SU-DHL-6 (cell line): ENCODE measurements around the gene CCDC9.

Experiments
- H2AFZ ChIP-seq: fragments of 200-600 bp; sonication (generic); 2 replicates; pipeline ENCODE4 v1.6.1; 2014; ENCODE audit warnings: low read depth, mild to moderate bottlenecking, moderate library complexity, mixed read lengths, antibody characterized with exemption, low read length; ENCODE audit not compliant: severe bottlenecking
- H3F3A ChIP-seq: fragments of 200-600 bp; shearing (Covaris generic); 2 replicates; pipeline ENCODE4 v1.6.0; 2016; ENCODE audit warnings: antibody characterized with exemption, mild to moderate bottlenecking; ENCODE audit not compliant: insufficient read depth
- H3K27ac ChIP-seq: fragments of 200-600 bp; sonication (generic); 2 replicates; pipeline ENCODE4 v1.5.1; 2016; ENCODE audit warnings: low read depth, mild to moderate bottlenecking, low read length, moderate library complexity, mixed read lengths
- H3K27me3 ChIP-seq: fragments of 200-600 bp; sonication (generic), shearing (Covaris generic); 2 replicates; pipeline ENCODE4 v1.6.0; 2014; ENCODE audit warnings: mild to moderate bottlenecking, low read length
- H3K36me3 ChIP-seq: fragments of 200-600 bp; sonication (generic); 2 replicates; pipeline ENCODE4 v1.6.1; 2014; ENCODE audit warnings: mild to moderate bottlenecking, low read length, mixed read lengths
- H3K4me2 ChIP-seq: fragments of 300-600, 200-600 bp; shearing (Covaris generic), sonication (generic); 2 replicates; pipeline ENCODE4 v1.6.0; 2014; ENCODE audit warnings: low read length, low read depth, mild to moderate bottlenecking; ENCODE audit not compliant: poor library complexity, severe bottlenecking
- H3K4me3 ChIP-seq: fragments of 200-600 bp; sonication (generic); 2 replicates; pipeline ENCODE4 v1.5.1; 2014; ENCODE audit warnings: antibody characterized with exemption, low read length, mild to moderate bottlenecking, mixed read lengths; ENCODE audit not compliant: insufficient read depth, poor library complexity, severe bottlenecking
- H3K79me2 ChIP-seq: fragments of 200-600 bp; sonication (generic); 2 replicates; pipeline ENCODE4 v1.6.1; 2014; ENCODE audit warnings: mild to moderate bottlenecking, low read length, moderate library complexity; ENCODE audit not compliant: insufficient read depth
- H3K9ac ChIP-seq: fragments of 200-600 bp; sonication (generic); 2 replicates; pipeline ENCODE4 v1.7.0; 2014; ENCODE audit warnings: mild to moderate bottlenecking, low read length
- H3K9me2 ChIP-seq: fragments of 200-600 bp; sonication (generic); replicated peaks from 2 replicates; pipeline ENCODE4 v1.6.1; 2014; ENCODE audit warnings: low read length; ENCODE audit not compliant: insufficient read depth
- H3K9me3 ChIP-seq: fragments of 200-600 bp; sonication (generic); 2 replicates; pipeline ENCODE4 v1.6.1; 2014; ENCODE audit warnings: low read length, mixed read lengths; ENCODE audit not compliant: insufficient read depth
- H4K20me1 ChIP-seq: fragments of 200-600 bp; sonication (generic); 2 replicates; pipeline ENCODE4 v1.6.1; 2014; ENCODE audit warnings: low read depth, mild to moderate bottlenecking, antibody characterized with exemption, low read length, moderate library complexity, mixed read lengths
- CTCF ChIP-seq: fragments of 200-600 bp; sonication (generic); IDR thresholded peaks from one replicate; pipeline ENCODE4 v1.5.1; 2017; ENCODE audit warnings: antibody characterized with exemption, mild to moderate bottlenecking, low read length, moderate library complexity; ENCODE audit not compliant: insufficient read depth, poor library complexity, severe bottlenecking
- EZH2phosphoT487 ChIP-seq: fragments of 200-600 bp; sonication (generic), shearing (Covaris generic); conservative IDR thresholded peaks from 2 replicates; pipeline ENCODE4 v1.6.1; 2018; ENCODE audit warnings: mild to moderate bottlenecking, antibody characterized with exemption, low read length, moderate library complexity, mixed read lengths

The CCDC9 gene

GRCh38 chr19:47315125-47315821, 58.9 kb downstream of the CCDC9 start:
- Histone ChIP-seq H4K20me1 (no peaks in the 10 kb centered on the region), H3K9ac (no peak overlapping the region), H3K36me3 (no peaks in the 10 kb centered on the region), H3K4me2 (no peak overlapping the region), H2AFZ (no peak overlapping the region), H3K9me3 (no peaks in the 10 kb centered on the region), H3K4me3 (no peak overlapping the region), H3K9me2 (no peaks in the 10 kb centered on the region), H3F3A (no peaks in the 10 kb centered on the region), H3K27ac (no peak overlapping the region), H3K79me2 (no peaks in the 10 kb centered on the region), H3K27me3 (no peaks in the 10 kb centered on the region)
- TF ChIP-seq EZH2phosphoT487 (no peak), CTCF (no peak)

DNA sequence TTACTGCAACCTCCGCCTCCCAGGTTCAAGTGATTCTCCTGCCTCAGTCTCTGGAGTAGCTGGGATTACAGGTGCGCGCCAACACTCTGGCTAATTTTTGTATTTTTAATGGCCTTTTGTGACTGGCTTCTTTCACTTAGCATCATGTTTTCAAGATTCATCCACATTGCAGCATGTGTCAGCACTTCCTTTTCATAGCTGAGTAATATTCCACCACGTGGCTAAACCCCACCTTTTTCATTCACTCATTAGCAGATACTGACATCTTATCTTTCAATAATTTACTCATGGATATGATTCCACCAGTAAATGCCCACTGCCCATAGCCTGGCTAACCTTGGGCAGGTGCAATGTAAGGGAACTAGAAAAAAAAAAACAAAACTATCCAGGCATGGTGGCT, 60.2 kb downstream of the CCDC9 start:
- H3K79me2 ChIP-seq, result no peaks in the 10 kb centered on the region
- H3K9me3 ChIP-seq, result no peaks in the 10 kb centered on the region
- TF ChIP-seq EZH2phosphoT487 (no peak), CTCF (no peak)
- no peak overlapping the region for H3K4me2 ChIP-seq
- H3K9ac ChIP-seq, result no peak overlapping the region
- H3F3A ChIP-seq, result no peaks in the 10 kb centered on the region
- no peak overlapping the region for H2AFZ ChIP-seq
- no peaks in the 10 kb centered on the region for H3K27me3 ChIP-seq
- no peaks in the 10 kb centered on the region for H3K36me3 ChIP-seq
- H3K9me2 ChIP-seq, result no peaks in the 10 kb centered on the region
- H4K20me1 ChIP-seq, result no peaks in the 10 kb centered on the region
- no peak overlapping the region for H3K27ac ChIP-seq
- no peak overlapping the region for H3K4me3 ChIP-seq

DNA sequence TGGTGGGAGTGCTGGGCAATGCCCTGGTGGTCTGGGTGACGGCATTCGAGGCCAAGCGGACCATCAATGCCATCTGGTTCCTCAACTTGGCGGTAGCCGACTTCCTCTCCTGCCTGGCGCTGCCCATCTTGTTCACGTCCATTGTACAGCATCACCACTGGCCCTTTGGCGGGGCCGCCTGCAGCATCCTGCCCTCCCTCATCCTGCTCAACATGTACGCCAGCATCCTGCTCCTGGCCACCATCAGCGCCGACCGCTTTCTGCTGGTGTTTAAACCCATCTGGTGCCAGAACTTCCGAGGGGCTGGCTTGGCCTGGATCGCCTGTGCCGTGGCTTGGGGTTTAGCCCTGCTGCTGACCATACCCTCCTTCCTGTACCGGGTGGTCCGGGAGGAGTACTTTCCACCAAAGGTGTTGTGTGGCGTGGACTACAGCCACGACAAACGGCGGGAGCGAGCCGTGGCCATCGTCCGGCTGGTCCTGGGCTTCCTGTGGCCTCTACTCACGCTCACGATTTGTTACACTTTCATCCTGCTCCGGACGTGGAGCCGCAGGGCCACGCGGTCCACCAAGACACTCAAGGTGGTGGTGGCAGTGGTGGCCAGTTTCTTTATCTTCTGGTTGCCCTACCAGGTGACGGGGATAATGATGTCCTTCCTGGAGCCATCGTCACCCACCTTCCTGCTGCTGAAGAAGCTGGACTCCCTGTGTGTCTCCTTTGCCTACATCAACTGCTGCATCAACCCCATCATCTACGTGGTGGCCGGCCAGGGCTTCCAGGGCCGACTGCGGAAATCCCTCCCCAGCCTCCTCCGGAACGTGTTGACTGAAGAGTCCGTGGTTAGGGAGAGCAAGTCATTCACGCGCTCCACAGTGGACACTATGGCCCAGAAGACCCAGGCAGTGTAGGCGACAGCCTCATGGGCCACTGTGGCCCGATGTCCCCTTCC, 63.9 kb downstream of the CCDC9 start:
- Histone ChIP-seq H3K36me3 (no peaks in the 10 kb centered on the region), H3K27me3 (no peaks in the 10 kb centered on the region), H3F3A (no peaks in the 10 kb centered on the region), H3K9me2 (no peaks in the 10 kb centered on the region), H3K9ac (no peak overlapping the region), H3K79me2 (no peaks in the 10 kb centered on the region), H4K20me1 (no peaks in the 10 kb centered on the region), H3K27ac (no peak overlapping the region), H3K9me3 (no peaks in the 10 kb centered on the region), H2AFZ (no peak overlapping the region), H3K4me2 (no peak overlapping the region), H3K4me3 (no peak overlapping the region)
- TF ChIP-seq EZH2phosphoT487, result no peak
- no peak for TF ChIP-seq CTCF
